ENCODE measurements around the gene NEAT1.
"Not testable (repeated sequence)": the region's sequence is repeated elsewhere in the genome, so short reads cannot be mapped to it uniquely, and the experiment has no call there.

NEAT1 gene

GRCh38 chr11:65412271-65413076, 10.1 kb upstream of the NEAT1 start:
- H3K4me3 Mint-ChIP-seq, result no peak overlapping the region

GRCh38 chr11:65413077-65413664, 9.4 kb upstream of the NEAT1 start:
- Mint-ChIP-seq H3K36me3 (ENCODE audit: low read depth) (peaks cover 17% of the 10 kb centered on the region), H3K4me1 (ENCODE audit: low read depth) (peaks cover 34% of the 10 kb centered on the region)
- not testable (repeated sequence) for H3K4me3 Mint-ChIP-seq, H3K27ac Mint-ChIP-seq, H3K9me3 Mint-ChIP-seq, H3K27me3 Mint-ChIP-seq

More at GRCh38 chr11:65412271-65413076, 10.1 kb upstream of the NEAT1 start:
- Mint-ChIP-seq H3K9me3 (no peaks in the 10 kb centered on the region), H3K36me3 (ENCODE audit: low read depth) (peaks cover 17% of the 10 kb centered on the region), H3K27me3 (no peaks in the 10 kb centered on the region), H3K4me1 (ENCODE audit: low read depth) (peaks cover 27% of the 10 kb centered on the region), H3K27ac (no peak overlapping the region)

GRCh38 chr11:65414776-65415498, 7.7 kb upstream of the NEAT1 start:
- Mint-ChIP-seq H3K36me3 (ENCODE audit: low read depth) (peaks cover 5% of the 10 kb centered on the region), H3K27ac (no peak overlapping the region), H3K4me3 (no peak overlapping the region)

GRCh38 chr11:65415499-65416340, 6.9 kb upstream of the NEAT1 start:
- peaks cover 4% of the 10 kb centered on the region for H3K36me3 Mint-ChIP-seq (ENCODE audit: low read depth)
- no peaks in the 10 kb centered on the region for H3K27me3 Mint-ChIP-seq
- peak overlapping the region; percentile 58 for H3K27ac Mint-ChIP-seq
- peak overlapping the region; percentile 99 for H3K4me3 Mint-ChIP-seq
- peaks cover 50% of the 10 kb centered on the region for H3K4me1 Mint-ChIP-seq (ENCODE audit: low read depth)
- no peaks in the 10 kb centered on the region for H3K9me3 Mint-ChIP-seq

More at GRCh38 chr11:65414776-65415498, 7.7 kb upstream of the NEAT1 start:
- Mint-ChIP-seq H3K4me1 (ENCODE audit: low read depth) (peaks cover 43% of the 10 kb centered on the region), H3K9me3 (no peaks in the 10 kb centered on the region), H3K27me3 (no peaks in the 10 kb centered on the region)

- H3K36me3 Mint-ChIP-seq (ENCODE audit: low read depth), result no peaks in the 10 kb centered on the region
- H3K27me3 Mint-ChIP-seq, result no peaks in the 10 kb centered on the region
- peak overlapping the region; percentile 99 for H3K4me3 Mint-ChIP-seq
- peak overlapping the region; percentile 100 for H3K27ac Mint-ChIP-seq
- peaks cover 53% of the 10 kb centered on the region for H3K4me1 Mint-ChIP-seq (ENCODE audit: low read depth)
- no peaks in the 10 kb centered on the region for H3K9me3 Mint-ChIP-seq
Measured at GRCh38 chr11:65416341-65416824, 6.2 kb upstream of the NEAT1 start.

- no peaks in the 10 kb centered on the region for H3K27me3 Mint-ChIP-seq
- peak overlapping the region; percentile 100 for H3K27ac Mint-ChIP-seq
- H3K4me3 Mint-ChIP-seq, result peak overlapping the region; percentile 99
- no peaks in the 10 kb centered on the region for H3K9me3 Mint-ChIP-seq
- peaks cover 53% of the 10 kb centered on the region for H3K4me1 Mint-ChIP-seq (ENCODE audit: low read depth)
- H3K36me3 Mint-ChIP-seq (ENCODE audit: low read depth), result no peaks in the 10 kb centered on the region
Measured at GRCh38 chr11:65416841-65417701, 5.5 kb upstream of the NEAT1 start.

GRCh38 chr11:65417702-65418430, 4.7 kb upstream of the NEAT1 start:
- Mint-ChIP-seq H3K4me3 (peak overlapping the region; percentile 99), H3K9me3 (no peaks in the 10 kb centered on the region), H3K27ac (peak overlapping the region; percentile 100), H3K36me3 (ENCODE audit: low read depth) (peaks cover 5% of the 10 kb centered on the region), H3K27me3 (no peaks in the 10 kb centered on the region), H3K4me1 (ENCODE audit: low read depth) (peaks cover 58% of the 10 kb centered on the region)

GRCh38 chr11:65418431-65418680, 4.2 kb upstream of the NEAT1 start:
- H3K27ac Mint-ChIP-seq, result peak overlapping the region; percentile 100
- no peaks in the 10 kb centered on the region for H3K9me3 Mint-ChIP-seq
- H3K36me3 Mint-ChIP-seq (ENCODE audit: low read depth), result peaks cover 10% of the 10 kb centered on the region
- no peaks in the 10 kb centered on the region for H3K27me3 Mint-ChIP-seq
- H3K4me3 Mint-ChIP-seq, result peak overlapping the region; percentile 99
- peaks cover 59% of the 10 kb centered on the region for H3K4me1 Mint-ChIP-seq (ENCODE audit: low read depth)

- peak overlapping the region; percentile 99 for H3K4me3 Mint-ChIP-seq
- H3K27ac Mint-ChIP-seq, result peak overlapping the region; percentile 100
- peaks cover 64% of the 10 kb centered on the region for H3K4me1 Mint-ChIP-seq (ENCODE audit: low read depth)
- peaks cover 15% of the 10 kb centered on the region for H3K36me3 Mint-ChIP-seq (ENCODE audit: low read depth)
- no peaks in the 10 kb centered on the region for H3K9me3 Mint-ChIP-seq
- H3K27me3 Mint-ChIP-seq, result no peaks in the 10 kb centered on the region
Measured at GRCh38 chr11:65418681-65419459, 3.7 kb upstream of the NEAT1 start.

GRCh38 chr11:65419460-65419771, 3.2 kb upstream of the NEAT1 start:
- H3K27me3 Mint-ChIP-seq, result no peaks in the 10 kb centered on the region
- H3K36me3 Mint-ChIP-seq (ENCODE audit: low read depth), result peaks cover 21% of the 10 kb centered on the region
- peak overlapping the region; percentile 99 for H3K4me3 Mint-ChIP-seq
- peak overlapping the region; percentile 100 for H3K27ac Mint-ChIP-seq
- H3K4me1 Mint-ChIP-seq (ENCODE audit: low read depth), result peaks cover 68% of the 10 kb centered on the region
- H3K9me3 Mint-ChIP-seq, result no peaks in the 10 kb centered on the region

GRCh38 chr11:65419772-65420481, 2.7 kb upstream of the NEAT1 start:
- Mint-ChIP-seq H3K9me3 (no peaks in the 10 kb centered on the region), H3K27ac (peak overlapping the region; percentile 100), H3K27me3 (no peaks in the 10 kb centered on the region), H3K36me3 (ENCODE audit: low read depth) (peaks cover 26% of the 10 kb centered on the region), H3K4me3 (peak overlapping the region; percentile 99), H3K4me1 (ENCODE audit: low read depth) (peaks cover 73% of the 10 kb centered on the region)

GRCh38 chr11:65420506-65420905, 2.1 kb upstream of the NEAT1 start:
- Mint-ChIP-seq H3K27me3 (no peaks in the 10 kb centered on the region), H3K9me3 (no peaks in the 10 kb centered on the region), H3K4me3 (peak overlapping the region; percentile 99), H3K4me1 (ENCODE audit: low read depth) (peaks cover 77% of the 10 kb centered on the region), H3K36me3 (ENCODE audit: low read depth) (peaks cover 32% of the 10 kb centered on the region), H3K27ac (peak overlapping the region; percentile 100)

Measured in stimulated activated naive CD8-positive, alpha-beta T cell treated with anti-CD3 and anti-CD28 coated beads, Interleukin-15, Interleukin-2, amounts not matched to agents 100 ng/mL and 50 ng/mL, for 24 hours (primary cell).